Chondrocyte (in vitro differentiated cells): ENCODE measurements around the gene HIP1. TPM values are rescaled to one million over a fixed set of nuclear protein-coding genes. Genes with fewer than 3 reads are reported as not detected.
A peak's percentile ranks its signal among the peaks of the same experiment; 100 is the strongest.
"Not testable (repeated sequence)": the region's sequence is repeated elsewhere in the genome, so short reads cannot be mapped to it uniquely, and the experiment has no call there.

Experiments
- DNase-seq: peaks from one replicate; pipeline ENCODE4 v3.0.0; 2021; ENCODE audit warnings: mixed read lengths, low spot score
- H3K27ac Mint-ChIP-seq: one replicate; pipeline ENCODE4 v1.8.0; 2021; ENCODE audit warnings: mild to moderate bottlenecking, moderate library complexity, mixed read lengths; ENCODE audit not compliant: unreplicated experiment
- H3K27me3 Mint-ChIP-seq: 2 replicates; pipeline ENCODE4 v1.8.0; 2021; ENCODE audit warnings: low read depth, mixed read lengths
- H3K36me3 Mint-ChIP-seq: 2 replicates; pipeline ENCODE4 v1.8.0; 2021; ENCODE audit warnings: low read depth, mixed read lengths
- H3K4me1 Mint-ChIP-seq: 2 replicates; pipeline ENCODE4 v1.8.0; 2021; ENCODE audit warnings: low read depth, mild to moderate bottlenecking, mixed read lengths
- H3K4me3 Mint-ChIP-seq: one replicate; pipeline ENCODE4 v1.8.0; 2021; ENCODE audit warnings: mild to moderate bottlenecking, moderate library complexity, mixed read lengths; ENCODE audit not compliant: unreplicated experiment
- H3K9me3 Mint-ChIP-seq: 2 replicates; pipeline ENCODE4 v1.8.0; 2021; ENCODE audit warnings: low read depth, mixed read lengths
- CTCF ChIP-seq: fragments of 200-600 bp; sonication (generic); IDR thresholded peaks from 2 replicates; pipeline ENCODE4 v1.5.0; 2021; ENCODE audit warnings: antibody characterized with exemption, mild to moderate bottlenecking, moderate library complexity
- total RNA-seq: library from RNA; stranded (reverse); gene quantifications from 3 replicates; pipeline ENCODE4 v1.2.1, GENCODE V29; 2021

Gene HIP1
- total RNA-seq, 1 donor from 2014 or later: 46.6 TPM

DNA sequence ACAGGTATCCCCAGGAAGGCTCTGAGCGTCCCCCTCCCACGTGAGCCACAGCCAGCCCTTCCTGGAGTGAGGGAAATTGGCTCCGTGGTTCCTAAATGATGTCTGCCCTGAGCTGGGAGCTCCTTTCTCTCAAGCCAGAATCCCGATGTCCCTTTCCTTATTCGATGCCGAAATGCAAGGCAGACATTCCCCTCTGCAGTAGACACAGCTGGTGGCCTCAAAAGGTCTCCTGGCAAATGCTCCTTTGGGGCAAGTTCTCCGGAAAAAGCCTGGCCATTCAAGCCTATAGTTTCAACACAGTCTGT is 98.9 kb downstream of the HIP1 start:
- DNase-seq: no peak
- Mint-ChIP-seq H3K36me3 (peaks cover 4% of the 10 kb centered on the region), H3K4me3 (peak overlapping the region; percentile 80), H3K9me3 (peaks cover 3% of the 10 kb centered on the region), H3K27ac (peak overlapping the region; percentile 85), H3K4me1 (peaks cover 39% of the 10 kb centered on the region), H3K27me3 (no peaks in the 10 kb centered on the region)
- TF ChIP-seq CTCF: no peak

DNA sequence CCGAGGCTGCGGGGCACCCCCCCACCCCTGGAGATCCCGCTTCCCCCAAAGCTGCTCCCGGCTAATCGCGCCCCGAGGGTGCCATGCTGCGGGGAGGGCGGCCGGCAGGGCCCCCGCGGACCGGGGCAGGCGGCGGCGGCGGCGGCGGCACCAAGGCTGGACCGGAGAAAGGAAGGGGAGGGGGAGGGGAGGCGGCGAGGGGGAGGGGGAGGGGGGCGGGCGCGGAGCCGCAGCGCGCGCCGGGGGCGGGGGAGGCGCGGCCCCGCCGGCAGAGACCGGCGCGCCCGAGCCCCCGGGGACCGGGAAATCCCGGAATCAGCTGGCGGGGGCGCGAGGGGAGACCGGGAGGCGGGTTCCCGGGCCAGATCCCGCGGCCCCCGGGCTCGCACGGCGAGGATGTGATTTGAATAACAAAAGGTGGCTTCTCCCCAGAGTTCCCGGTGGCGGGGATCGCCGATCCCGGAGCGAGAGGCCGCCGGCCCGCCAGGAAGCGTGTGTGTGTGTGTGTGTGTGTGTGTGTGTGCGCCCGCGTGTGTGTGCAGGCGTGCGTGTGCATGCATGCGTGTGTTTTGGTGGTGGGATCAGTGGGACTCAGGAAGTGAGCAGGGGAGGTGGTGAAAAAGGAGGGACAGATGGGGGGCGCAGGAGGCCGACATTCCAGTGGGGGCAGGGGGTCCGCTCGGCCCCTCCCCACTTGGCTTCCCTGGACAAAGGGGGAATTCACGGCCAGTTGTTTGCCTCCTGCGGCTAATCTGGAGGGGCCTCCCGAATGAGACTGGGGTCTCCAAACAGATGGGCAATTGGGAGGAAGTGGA is 99.5 kb downstream of the HIP1 start:
- no peak for DNase-seq
- Mint-ChIP-seq H3K27ac (peak overlapping the region; percentile 85), H3K4me3 (peak overlapping the region; percentile 80), H3K27me3 (no peaks in the 10 kb centered on the region), H3K9me3 (peaks cover 3% of the 10 kb centered on the region), H3K36me3 (peaks cover 4% of the 10 kb centered on the region), H3K4me1 (peaks cover 39% of the 10 kb centered on the region)
- no peak for TF ChIP-seq CTCF

DNA sequence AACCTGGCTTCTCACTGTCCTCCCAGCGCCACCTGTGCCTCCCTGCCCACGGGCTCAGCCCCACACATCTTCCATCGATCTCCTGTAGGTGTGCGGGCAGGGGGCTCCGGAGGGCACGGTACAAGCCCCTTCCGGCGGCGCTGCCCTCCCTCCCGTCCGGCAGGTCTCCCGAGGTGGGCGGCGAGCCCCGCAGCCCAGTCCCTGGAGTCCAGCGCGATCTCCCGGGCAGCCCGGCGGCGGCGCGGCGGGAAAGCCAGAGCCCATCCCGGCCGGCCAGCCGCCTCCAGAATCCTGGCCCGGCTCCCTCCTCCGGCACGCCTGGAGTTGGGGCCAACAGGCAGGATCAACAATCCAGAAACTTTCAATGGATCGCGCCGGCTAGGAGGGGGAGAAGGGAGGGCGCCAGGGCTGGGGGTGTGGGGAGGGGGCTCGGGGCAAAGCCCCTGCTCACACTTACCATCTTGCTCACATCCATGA is 100.1 kb downstream of the HIP1 start:
- Mint-ChIP-seq H3K4me3 (peak overlapping the region; percentile 73), H3K27ac (peak overlapping the region; percentile 32), H3K27me3 (no peaks in the 10 kb centered on the region), H3K4me1 (peaks cover 39% of the 10 kb centered on the region), H3K36me3 (peaks cover 4% of the 10 kb centered on the region), H3K9me3 (peaks cover 3% of the 10 kb centered on the region)
- TF ChIP-seq CTCF: peak; percentile 27
- no peak for DNase-seq

DNA sequence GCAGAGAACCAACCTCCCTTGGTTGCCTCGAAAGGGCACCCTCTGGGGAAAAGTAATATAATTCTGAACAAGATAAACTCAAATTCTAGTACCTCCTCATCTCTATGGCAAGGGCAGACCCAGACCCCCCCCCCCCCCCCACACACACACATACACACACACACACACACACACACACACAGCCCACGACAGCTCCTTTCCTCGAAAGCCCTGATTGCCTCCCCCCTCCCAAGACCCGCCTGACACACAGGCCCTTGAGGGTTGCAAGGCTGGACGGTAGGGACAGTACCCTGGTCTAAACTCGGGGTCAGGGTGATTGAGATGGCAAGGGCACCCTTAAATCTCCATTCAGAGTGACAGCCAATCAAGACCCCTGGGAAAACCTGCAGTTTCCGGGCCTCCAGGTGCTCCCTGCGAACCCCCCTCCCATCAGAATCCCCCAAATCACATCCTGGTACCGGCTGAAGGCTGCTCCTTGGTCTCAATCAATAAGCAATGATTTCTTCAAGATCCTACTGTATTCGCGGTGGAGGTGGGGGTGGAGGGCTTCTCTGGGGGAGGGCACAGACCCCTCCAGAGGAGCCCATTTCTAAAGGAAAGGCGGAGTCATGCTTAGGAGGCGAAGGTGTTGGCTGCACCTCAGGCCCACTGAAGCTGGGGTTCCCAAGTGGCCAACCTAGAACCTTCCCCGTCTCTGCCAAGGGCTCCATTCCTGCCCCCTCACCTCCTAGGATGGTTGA is 100.7 kb downstream of the HIP1 start:
- Mint-ChIP-seq H3K27ac (no peak overlapping the region), H3K27me3 (no peaks in the 10 kb centered on the region), H3K4me3 (peak overlapping the region; percentile 73), H3K36me3 (peaks cover 4% of the 10 kb centered on the region), H3K4me1 (peaks cover 39% of the 10 kb centered on the region), H3K9me3 (peaks cover 3% of the 10 kb centered on the region)
- no peak for TF ChIP-seq CTCF
- DNase-seq: no peak

- TF ChIP-seq CTCF: no peak
- Mint-ChIP-seq H3K4me3 (no peak overlapping the region), H3K27ac (no peak overlapping the region), H3K27me3 (no peaks in the 10 kb centered on the region), H3K4me1 (peaks cover 37% of the 10 kb centered on the region), H3K9me3 (no peaks in the 10 kb centered on the region), H3K36me3 (peaks cover 4% of the 10 kb centered on the region)
- DNase-seq: no peak
Measured at GRCh38 chr7:75635036-75635435, 103.7 kb downstream of the HIP1 start.

GRCh38 chr7:75632587-75632986 is 106.2 kb downstream of the HIP1 start:
- Mint-ChIP-seq H3K36me3 (peaks cover 10% of the 10 kb centered on the region), H3K4me1 (peaks cover 19% of the 10 kb centered on the region)
- not testable (repeated sequence) for H3K27ac Mint-ChIP-seq, DNase-seq, H3K27me3 Mint-ChIP-seq, H3K9me3 Mint-ChIP-seq, H3K4me3 Mint-ChIP-seq
